Measurements from ENCODE around the gene MYDGF. TPM values are rescaled to one million over a fixed set of nuclear protein-coding genes. Genes with fewer than 3 reads are reported as not detected.

MYDGF gene
- total and polyA plus RNA-seq, 9 of the 15 experiments (the other 6 are each of a cell fraction or from before 2014, with no cell fraction given): 4.2 to 141 (median 82.1) TPM

DNA sequence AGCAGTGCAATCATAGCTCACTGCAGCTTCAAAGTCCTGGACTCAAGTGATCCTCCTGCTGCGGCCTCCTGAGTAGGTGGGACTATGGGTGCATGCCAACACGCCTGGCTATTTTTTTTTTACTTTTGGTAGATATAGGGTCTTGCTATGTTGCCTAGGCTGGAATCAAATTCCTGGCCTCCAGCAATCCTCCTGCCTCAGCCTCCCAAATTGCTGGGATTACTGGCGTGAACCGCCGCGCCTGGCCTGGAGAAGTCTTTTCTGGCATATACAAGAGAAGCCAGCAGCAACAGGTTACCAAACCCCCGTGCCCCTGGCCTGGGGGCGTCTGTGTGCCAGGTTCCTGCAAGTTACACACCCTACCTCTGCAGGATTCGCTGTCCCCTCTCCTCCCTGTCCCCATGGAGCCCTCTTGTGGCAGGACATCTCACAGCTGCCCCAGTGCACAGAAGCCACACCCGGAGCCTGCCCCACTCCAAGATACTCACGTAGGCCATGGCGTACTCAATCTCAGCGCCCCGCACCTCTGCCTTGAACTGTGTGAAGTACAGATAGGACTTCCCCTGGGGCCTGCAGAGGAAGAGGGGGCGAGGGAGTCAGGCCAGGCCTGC is 9.9 kb downstream of the MYDGF start:
- peaks cover 8% of the 10 kb centered on the region; the same call in 1 of the 3 replicates for H3K79me2 ChIP-seq (ENCODE audit: control insufficient read depth, insufficient read depth, low read length)
- intact Hi-C loops (cut with micrococcal nuclease): no loop called here
- POLR2A ChIA-PET: interaction anchor here (1.0 to 1.7 kb wide), 3 partner anchors 9 to 80 kb away, joined by 3 to 8 read pairs (median 3); no protein-coding TSS in a partner anchor
- peaks cover 3% of the 10 kb centered on the region for H3K9me1 ChIP-seq (ENCODE audit: control insufficient read depth, insufficient read depth, low read length)
- 65% methylated on average over 14 of the region's 15 CpGs for WGBS (ENCODE audit: insufficient coverage, low coverage, missing lambda C conversion rate)
- CTCF ChIA-PET (ENCODE audit: low intra/inter-chr PET ratio): interaction anchor here (1.1 kb wide), 1 partner anchor 137 kb away, joined by 3 read pairs; no protein-coding TSS in a partner anchor
- in situ Hi-C loops (cut with MboI): no loop called here
- peaks cover 3% of the 10 kb centered on the region; the same call in 1 of the 2 replicates for H4K20me1 ChIP-seq (replicated peaks; ENCODE audit: control insufficient read depth, insufficient read depth, low read length)
- H3K27ac ChIP-seq (ENCODE audit: extremely low read depth, low read depth, low read length): no peak overlapping the region
- no peak overlapping the region for H3K4me2 ChIP-seq (ENCODE audit: insufficient read depth, low read length)
- H2AFZ ChIP-seq (ENCODE audit: low read depth, low read length): no peak overlapping the region
- no peak overlapping the region; a peak in 1 of 4 replicates for H3K9ac ChIP-seq (ENCODE audit: insufficient read depth in 1 of 2, low read depth in 2 of 2, low read length in 2 of 2)
- H3K9me3 ChIP-seq (replicated peaks; ENCODE audit: control insufficient read depth, insufficient read depth, low read depth, low read length): no peaks in the 10 kb centered on the region
- H3K27me3 ChIP-seq (ENCODE audit: control insufficient read depth in 2 of 2, insufficient read depth in 2 of 2, low read length in 2 of 2): no peaks in the 10 kb centered on the region
- no TSS peak for BruUV-seq (replicated peaks)
- H3K36me3 ChIP-seq (ENCODE audit: control insufficient read depth, insufficient read depth, low read length): peaks cover 81% of the 10 kb centered on the region
- no peak overlapping the region for H3K4me3 ChIP-seq
- H3K4me1 ChIP-seq (replicated peaks in 1 of 2; ENCODE audit: control insufficient read depth in 2 of 2, insufficient read depth in 2 of 2, low read length in 2 of 2): peaks cover 1 to 12% of the 10 kb centered on the region in 2 experiments; a peak in 3 of 5 replicates
- ATAC-seq: peak; percentile 97
- peak in 3 of 4 experiments; percentile 52 to 77 (median 72) for DNase-seq (ENCODE audit: extremely low read depth in 1 of 4, low spot score in 3 of 4)
- peak; percentile 79 for FAIRE-seq
- TF ChIP-seq SMARCC2 (IDR thresholded peaks at IDR 0.05; ENCODE audit: low read depth) (0 out of 2 replicates have a peak, but pooled peaks have one; percentile 61), EZH2 (IDR thresholded peaks at IDR 0.05; ENCODE audit: borderline replicate concordance, low read depth, low read length) (no peak), HDAC2 (IDR thresholded peaks at IDR 0.05) (0 out of 2 replicates have a peak, but pooled peaks have one; percentile 21), RCOR1 (IDR thresholded peaks at IDR 0.05; ENCODE audit: borderline replicate concordance in 1 of 2, low read depth in 2 of 2, low read length in 2 of 2) (0 out of 4 replicates have a peak, but pooled peaks of 1 of the 2 experiments have one; percentile 64), ZNF3 (CRISPR knock-in tag; IDR thresholded peaks at IDR 0.05) (no peak), ZNF23 (CRISPR knock-in tag; IDR thresholded peaks at IDR 0.05) (no peak), ZNF239 (CRISPR knock-in tag; IDR thresholded peaks at IDR 0.05) (no peak), ARID2 (IDR thresholded peaks at IDR 0.05) (peak; percentile 73; the same call in 1 of the 2 replicates), RAD21 (CRISPR knock-in tag; conservative IDR thresholded peaks at IDR 0.05 in 1 of 2, IDR thresholded peaks at IDR 0.05 in 1 of 2) (peak in 1 of 2 experiments; percentile 55; a peak in 2 of 4 replicates), MAFF (IDR thresholded peaks at IDR 0.05; ENCODE audit: low read length) (no peak), YY1 (IDR thresholded peaks at IDR 0.05; ENCODE audit: borderline replicate concordance in 1 of 3, control insufficient read depth in 1 of 3, extremely low read depth in 1 of 3, insufficient read depth in 3 of 3, insufficient read length in 1 of 3, insufficient replicate concordance in 2 of 3, low read depth in 1 of 3, low read length in 2 of 3) (peak in 1 of 3 experiments; percentile 8), ZNF695 (CRISPR knock-in tag; IDR thresholded peaks at IDR 0.05) (no peak), KDM1A (IDR thresholded peaks at IDR 0.05) (peak; percentile 37 to 48; a peak in 3 of 4 replicates), CBFA2T3 (IDR thresholded peaks at IDR 0.05) (0 out of 2 replicates have a peak, but pooled peaks have one; percentile 2), HDAC1 (IDR thresholded peaks at IDR 0.05) (peak in 1 of 2 experiments; percentile 47; a peak in 1 of 4 replicates), MTA3 (IDR thresholded peaks at IDR 0.05; ENCODE audit: borderline replicate concordance) (0 out of 2 replicates have a peak, but pooled peaks have one; percentile 19), ZNF121 (CRISPR knock-in tag; conservative IDR thresholded peaks at IDR 0.05) (peak; percentile 54), POLR2A (conservative IDR thresholded peaks at IDR 0.05) (no peak)
- TF ChIP-seq, protein P1, sequence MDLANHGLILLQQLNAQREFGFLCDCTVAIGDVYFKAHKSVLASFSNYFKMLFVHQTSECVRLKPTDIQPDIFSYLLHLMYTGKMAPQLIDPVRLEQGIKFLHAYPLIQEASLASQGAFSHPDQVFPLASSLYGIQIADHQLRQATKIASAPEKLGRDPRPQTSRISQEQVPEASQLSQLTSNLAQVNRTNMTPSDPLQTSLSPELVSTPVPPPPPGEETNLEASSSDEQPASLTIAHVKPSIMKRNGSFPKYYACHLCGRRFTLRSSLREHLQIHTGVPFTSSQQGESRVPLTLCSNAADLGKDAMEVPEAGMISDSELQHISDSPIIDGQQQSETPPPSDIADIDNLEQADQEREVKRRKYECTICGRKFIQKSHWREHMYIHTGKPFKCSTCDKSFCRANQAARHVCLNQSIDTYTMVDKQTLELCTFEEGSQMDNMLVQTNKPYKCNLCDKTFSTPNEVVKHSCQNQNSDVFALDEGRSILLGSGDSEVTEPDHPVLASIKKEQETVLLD (IDR thresholded peaks at IDR 0.05): no peak
- TF ChIP-seq, protein P2, sequence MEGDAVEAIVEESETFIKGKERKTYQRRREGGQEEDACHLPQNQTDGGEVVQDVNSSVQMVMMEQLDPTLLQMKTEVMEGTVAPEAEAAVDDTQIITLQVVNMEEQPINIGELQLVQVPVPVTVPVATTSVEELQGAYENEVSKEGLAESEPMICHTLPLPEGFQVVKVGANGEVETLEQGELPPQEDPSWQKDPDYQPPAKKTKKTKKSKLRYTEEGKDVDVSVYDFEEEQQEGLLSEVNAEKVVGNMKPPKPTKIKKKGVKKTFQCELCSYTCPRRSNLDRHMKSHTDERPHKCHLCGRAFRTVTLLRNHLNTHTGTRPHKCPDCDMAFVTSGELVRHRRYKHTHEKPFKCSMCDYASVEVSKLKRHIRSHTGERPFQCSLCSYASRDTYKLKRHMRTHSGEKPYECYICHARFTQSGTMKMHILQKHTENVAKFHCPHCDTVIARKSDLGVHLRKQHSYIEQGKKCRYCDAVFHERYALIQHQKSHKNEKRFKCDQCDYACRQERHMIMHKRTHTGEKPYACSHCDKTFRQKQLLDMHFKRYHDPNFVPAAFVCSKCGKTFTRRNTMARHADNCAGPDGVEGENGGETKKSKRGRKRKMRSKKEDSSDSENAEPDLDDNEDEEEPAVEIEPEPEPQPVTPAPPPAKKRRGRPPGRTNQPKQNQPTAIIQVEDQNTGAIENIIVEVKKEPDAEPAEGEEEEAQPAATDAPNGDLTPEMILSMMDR (IDR thresholded peaks at IDR 0.05 in 2 of 3, conservative IDR thresholded peaks at IDR 0.05 in 1 of 3; ENCODE audit: insufficient read depth in 2 of 3, low read depth in 1 of 3, low read length in 3 of 3): peak; percentile 78 to 81 (median 78)

All from K562 (cell line).